ENCODE data around the gene HARBI1.
A peak's percentile ranks its signal among the peaks of the same experiment; 100 is the strongest.

HARBI1 gene

GRCh38 chr11:46628961-46629360 lies 11.9 kb upstream of the HARBI1 start:
- Histone ChIP-seq H3K27me3 (ENCODE audit: insufficient read depth, low read length, poor library complexity, severe bottlenecking) (no peaks in the 10 kb centered on the region), H3K9me2 (replicated peaks; ENCODE audit: low read depth, low read length) (no peaks in the 10 kb centered on the region), H3K9me3 (ENCODE audit: insufficient read depth, low read depth, low read length) (no peaks in the 10 kb centered on the region), H3K4me3 (ENCODE audit: low read length, poor library complexity, severe bottlenecking) (no peak overlapping the region), H3K79me2 (ENCODE audit: insufficient read depth, low read length) (peaks cover 19% of the 10 kb centered on the region; the same call in 1 of the 2 replicates), H3F3A (ENCODE audit: low read depth) (no peaks in the 10 kb centered on the region), H3K9ac (ENCODE audit: low read depth, low read length, poor library complexity, severe bottlenecking) (no peak overlapping the region), H3K4me1 (ENCODE audit: insufficient read depth, low read length, poor library complexity, severe bottlenecking) (no peaks in the 10 kb centered on the region), H3K4me2 (ENCODE audit: low read depth, low read length, poor library complexity, severe bottlenecking) (no peak overlapping the region), H2AFZ (ENCODE audit: low read length) (no peak overlapping the region), H4K20me1 (ENCODE audit: insufficient read depth, low read length, poor library complexity, severe bottlenecking) (no peaks in the 10 kb centered on the region), H3K36me3 (ENCODE audit: insufficient read depth, low read length) (peaks cover 18% of the 10 kb centered on the region; the same call in 1 of the 2 replicates)
- no peak for TF ChIP-seq CTCF (conservative IDR thresholded peaks at IDR 0.05; ENCODE audit: low read length)
- TF ChIP-seq EZH2phosphoT487 (IDR thresholded peaks at IDR 0.05; ENCODE audit: borderline replicate concordance) = no peak

- Histone ChIP-seq H2AFZ (ENCODE audit: low read length) (no peak overlapping the region), H4K20me1 (ENCODE audit: insufficient read depth, low read length, poor library complexity, severe bottlenecking) (no peaks in the 10 kb centered on the region), H3K36me3 (ENCODE audit: insufficient read depth, low read length) (peaks cover 13% of the 10 kb centered on the region; the same call in 1 of the 2 replicates), H3K9me2 (replicated peaks; ENCODE audit: low read depth, low read length) (no peaks in the 10 kb centered on the region), H3K27me3 (ENCODE audit: insufficient read depth, low read length, poor library complexity, severe bottlenecking) (no peaks in the 10 kb centered on the region), H3F3A (ENCODE audit: low read depth) (no peaks in the 10 kb centered on the region), H3K4me1 (ENCODE audit: insufficient read depth, low read length, poor library complexity, severe bottlenecking) (no peaks in the 10 kb centered on the region), H3K4me3 (ENCODE audit: low read length, poor library complexity, severe bottlenecking) (no peak overlapping the region), H3K9me3 (ENCODE audit: insufficient read depth, low read depth, low read length) (no peaks in the 10 kb centered on the region), H3K4me2 (ENCODE audit: low read depth, low read length, poor library complexity, severe bottlenecking) (no peak overlapping the region), H3K9ac (ENCODE audit: low read depth, low read length, poor library complexity, severe bottlenecking) (no peak overlapping the region), H3K79me2 (ENCODE audit: insufficient read depth, low read length) (peaks cover 43% of the 10 kb centered on the region)
- TF ChIP-seq EZH2phosphoT487 (IDR thresholded peaks at IDR 0.05; ENCODE audit: borderline replicate concordance) (no peak), CTCF (conservative IDR thresholded peaks at IDR 0.05; ENCODE audit: low read length) (no peak)
Measured at GRCh38 chr11:46625406-46625805, 8.4 kb upstream of the HARBI1 start.

- no peak overlapping the region for H2AFZ ChIP-seq (ENCODE audit: low read length)
- peak overlapping the region; percentile 97 for H3K4me2 ChIP-seq (ENCODE audit: low read depth, low read length, poor library complexity, severe bottlenecking)
- H3K36me3 ChIP-seq (ENCODE audit: insufficient read depth, low read length) = no peaks in the 10 kb centered on the region; the same call in 1 of the 2 replicates
- H3K4me3 ChIP-seq (ENCODE audit: low read length, poor library complexity, severe bottlenecking) = peak overlapping the region; percentile 84
- no peaks in the 10 kb centered on the region for H3F3A ChIP-seq (ENCODE audit: low read depth)
- peaks cover 18% of the 10 kb centered on the region for H3K4me1 ChIP-seq (ENCODE audit: insufficient read depth, low read length, poor library complexity, severe bottlenecking)
- TF ChIP-seq CTCF (conservative IDR thresholded peaks at IDR 0.05; ENCODE audit: low read length) (no peak), EZH2phosphoT487 (IDR thresholded peaks at IDR 0.05; ENCODE audit: borderline replicate concordance) (no peak)
- H4K20me1 ChIP-seq (ENCODE audit: insufficient read depth, low read length, poor library complexity, severe bottlenecking) = peaks cover 14% of the 10 kb centered on the region
- peak overlapping the region; percentile 73 for H3K9ac ChIP-seq (ENCODE audit: low read depth, low read length, poor library complexity, severe bottlenecking)
- H3K79me2 ChIP-seq (ENCODE audit: insufficient read depth, low read length) = peaks cover 59% of the 10 kb centered on the region
- no peaks in the 10 kb centered on the region for H3K27me3 ChIP-seq (ENCODE audit: insufficient read depth, low read length, poor library complexity, severe bottlenecking)
- H3K9me2 ChIP-seq (replicated peaks; ENCODE audit: low read depth, low read length) = no peaks in the 10 kb centered on the region
- no peaks in the 10 kb centered on the region for H3K9me3 ChIP-seq (ENCODE audit: insufficient read depth, low read depth, low read length)
Measured at GRCh38 chr11:46618837-46619236, 1.8 kb upstream of the HARBI1 start.
